GM04503 (cell line): ENCODE measurements around the gene UBAP1.
"Not testable (repeated sequence)": the region's sequence is repeated elsewhere in the genome, so short reads cannot be mapped to it uniquely, and the experiment has no call there.

Experiments
- DNase-seq: peaks from one replicate; pipeline ENCODE4 v3.0.0-alpha.2; 2012; ENCODE audit warnings: low read depth

Gene UBAP1

GRCh38 chr9:34226144-34226760 is 47.4 kb downstream of the UBAP1 start:
- not testable (repeated sequence) for DNase-seq

- no peak for DNase-seq
These were observed 48.6 kb downstream of the UBAP1 start for GRCh38 chr9:34227445-34227844.

- no peak for DNase-seq
These were observed 51.7 kb downstream of the UBAP1 start for GRCh38 chr9:34230556-34230955.

GRCh38 chr9:34232201-34232600 is 53.4 kb downstream of the UBAP1 start:
- no peak for DNase-seq

- DNase-seq: no peak
These were observed 54.8 kb downstream of the UBAP1 start for GRCh38 chr9:34233672-34234071.

- DNase-seq: no peak
These were observed 59.0 kb downstream of the UBAP1 start for GRCh38 chr9:34237836-34238235.

GRCh38 chr9:34240006-34240405 is 61.2 kb downstream of the UBAP1 start:
- no peak for DNase-seq

GRCh38 chr9:34242830-34243229 is 64.0 kb downstream of the UBAP1 start:
- no peak for DNase-seq

GRCh38 chr9:34245212-34245611 is 66.4 kb downstream of the UBAP1 start:
- DNase-seq: not testable (repeated sequence)

- DNase-seq: no peak
These were observed 67.6 kb downstream of the UBAP1 start for GRCh38 chr9:34246453-34246852.

- DNase-seq: not testable (repeated sequence)
These were observed 68.9 kb downstream of the UBAP1 start for GRCh38 chr9:34247782-34248181.

GRCh38 chr9:34249274-34249673 is 70.4 kb downstream of the UBAP1 start:
- no peak for DNase-seq

GRCh38 chr9:34250721-34251120 is 71.9 kb downstream of the UBAP1 start:
- no peak for DNase-seq

GRCh38 chr9:34252016-34252415 is 73.2 kb downstream of the UBAP1 start:
- DNase-seq: no peak

- DNase-seq: no peak
These were observed 74.0 kb downstream of the UBAP1 start for GRCh38 chr9:34252670-34253459.

- no peak for DNase-seq
These were observed 74.6 kb downstream of the UBAP1 start for GRCh38 chr9:34253460-34253837.

- DNase-seq: peak; percentile 57
These were observed 75.5 kb downstream of the UBAP1 start for GRCh38 chr9:34254141-34254913.

GRCh38 chr9:34254966-34255825 is 76.4 kb downstream of the UBAP1 start:
- DNase-seq: no peak

- no peak for DNase-seq
These were observed 77.3 kb downstream of the UBAP1 start for GRCh38 chr9:34256104-34256503.

- DNase-seq: no peak
These were observed 78.2 kb downstream of the UBAP1 start for GRCh38 chr9:34256987-34257585.

- no peak for DNase-seq
These were observed 80.5 kb downstream of the UBAP1 start for GRCh38 chr9:34259315-34259714.

GRCh38 chr9:34262971-34263370 is 84.1 kb downstream of the UBAP1 start:
- DNase-seq: no peak
